Esophagus squamous epithelium (tissue), 5 donors: Measurements from ENCODE around the gene DBP. TPM values are rescaled to one million over a fixed set of nuclear protein-coding genes. Genes with fewer than 3 reads are reported as not detected.

Experiments
- DNase-seq: peaks from one replicate; lab custom pipeline; 2025; lab: John Stamatoyannopoulos, UW
- H3K27ac ChIP-seq, 4 donors: fragments of 200-600 bp; sonication (generic); one replicate each; pipeline ENCODE4 v1.5.1; 2016 to 2019; ENCODE audit warnings: mild to moderate bottlenecking in 1 of 4
- H3K27me3 ChIP-seq, 4 donors: fragments of 200-600 bp; sonication (generic); 1 replicate in 3 of 4; 2 replicates in 1 of 4; pipeline versions ENCODE4 v1.5.1 to v1.6.0; 2017 to 2021; ENCODE audit warnings: antibody characterized with exemption in 1 of 4
- H3K36me3 ChIP-seq, 3 donors: fragments of 200-600 bp; sonication (generic); one replicate each; pipeline ENCODE4 v1.5.1; 2016 to 2019
- H3K4me1 ChIP-seq, 3 donors: fragments of 200-600 bp; sonication (generic); one replicate each; pipeline ENCODE4 v1.5.1; 2017 to 2019
- H3K4me3 ChIP-seq, 4 donors: fragments of 200-600 bp; sonication (generic); 1 replicate in 3 of 4; 2 replicates in 1 of 4; pipeline ENCODE4 v1.5.1; 2016 to 2019; ENCODE audit warnings: mild to moderate bottlenecking in 2 of 4, moderate library complexity in 1 of 4
- H3K9me3 ChIP-seq, 3 donors: fragments of 200-600 bp; sonication (generic); one replicate each; pipeline ENCODE4 v1.5.1; 2016 to 2019
- CTCF ChIP-seq, 6 experiments: fragments of 450-650 bp in 4 of 6; fragments of 200-600 bp in 2 of 6; sonication (generic) in 2 of 6; IDR thresholded peaks; one replicate each; pipeline ENCODE4 v1.5.1; 2016 to 2019; ENCODE audit warnings: antibody characterized with exemption in 6 of 6, mild to moderate bottlenecking in 4 of 6, moderate library complexity in 4 of 6
- POLR2A ChIP-seq, 4 donors: fragments of 450-650 bp; IDR thresholded peaks; one replicate each; pipeline ENCODE4 v1.6.1; 2017; ENCODE audit warnings: antibody characterized with exemption in 4 of 4, mild to moderate bottlenecking in 4 of 4, moderate library complexity in 3 of 4
- WGBS, 2 donors: methylation state at CpG; one replicate each; pipeline ENCODE4 v1.1.5; 2018; 5-methylcytosine and 5-hydroxymethylcytosine counted together
- intact Hi-C: fragments of 100-400 bp; cut with DNase I; formaldehyde crosslinking; loops from one replicate; pipeline ENCODE4 v1.15.0; 2022
- total RNA-seq, 4 donors: library from RNA; depleted of rRNA; stranded (reverse); fragments of >200 nt; gene quantifications; one replicate each; pipeline ENCODE4 v1.1.0, GENCODE V29; 2016
- donor health status: DM: yes; HTN: yes; CAD: no.

Gene DBP
- total RNA-seq, 4 donors from 2014 or later = 4.2 to 16.2 (median 11.7) TPM

GRCh38 chr19:48596679-48597465, 40.3 kb downstream of the DBP start:
- DNase-seq = no peak
- 62 to 64% methylated on average over 17 to 28 of the region's 39 CpGs for WGBS, 2 donors
- Histone ChIP-seq H3K27ac (no peak overlapping the region), H3K4me1 (no peaks in the 10 kb centered on the region), H3K36me3 (peaks cover 0 to 92% (median 4%) of the 10 kb centered on the region in 3 donors), H3K27me3 (peaks cover 0 to 13% (median 0%) of the 10 kb centered on the region in 4 donors), H3K9me3 (no peaks in the 10 kb centered on the region), H3K4me3 (no peak overlapping the region)
- no peak for TF ChIP-seq CTCF (IDR thresholded peaks at IDR 0.05)
- TF ChIP-seq POLR2A (IDR thresholded peaks at IDR 0.05) = no peak
- intact Hi-C loops = no loop called here

GRCh38 chr19:48596237-48596636, 40.9 kb downstream of the DBP start:
- TF ChIP-seq POLR2A (IDR thresholded peaks at IDR 0.05) = no peak
- TF ChIP-seq CTCF (IDR thresholded peaks at IDR 0.05) = no peak

GRCh38 chr19:48595833-48596232, 41.3 kb downstream of the DBP start:
- no peaks in the 10 kb centered on the region for H3K9me3 ChIP-seq
- TF ChIP-seq POLR2A (IDR thresholded peaks at IDR 0.05) = no peak
- no peak for TF ChIP-seq CTCF (IDR thresholded peaks at IDR 0.05)
- no peak overlapping the region for H3K27ac ChIP-seq
- H3K36me3 ChIP-seq = peaks cover 0 to 97% (median 4%) of the 10 kb centered on the region in 3 donors
- DNase-seq = no peak
- H3K4me3 ChIP-seq = no peak overlapping the region
- 63 to 82% methylated on average over 1 to 6 of the region's 6 CpGs for WGBS, 2 donors
- H3K4me1 ChIP-seq = no peaks in the 10 kb centered on the region
- intact Hi-C loops = no loop called here
- H3K27me3 ChIP-seq = peaks cover 0 to 13% (median 0%) of the 10 kb centered on the region in 4 donors

More at GRCh38 chr19:48596237-48596636, 40.9 kb downstream of the DBP start:
- no peak overlapping the region for H3K4me3 ChIP-seq
- DNase-seq = no peak
- WGBS, 2 donors = 75% methylated on average over 2 of the region's 4 CpGs; no CpG with 5 or more reads in 1 of the 2 donors
- no peak overlapping the region for H3K27ac ChIP-seq
- H3K27me3 ChIP-seq = peaks cover 0 to 13% (median 0%) of the 10 kb centered on the region in 4 donors
- peaks cover 0 to 97% (median 4%) of the 10 kb centered on the region in 3 donors for H3K36me3 ChIP-seq
- intact Hi-C loops = no loop called here
- H3K4me1 ChIP-seq = no peaks in the 10 kb centered on the region
- no peaks in the 10 kb centered on the region for H3K9me3 ChIP-seq

- no peak for DNase-seq
- Histone ChIP-seq H3K9me3 (no peaks in the 10 kb centered on the region), H3K4me3 (no peak overlapping the region), H3K4me1 (no peaks in the 10 kb centered on the region), H3K27ac (no peak overlapping the region), H3K27me3 (peaks cover 0 to 13% (median 0%) of the 10 kb centered on the region in 4 donors), H3K36me3 (peaks cover 0 to 94% (median 4%) of the 10 kb centered on the region in 3 donors)
- WGBS, 2 donors = 91 to 93% methylated on average over 7 to 9 of the region's 9 CpGs
- no peak for TF ChIP-seq POLR2A (IDR thresholded peaks at IDR 0.05)
- TF ChIP-seq CTCF (IDR thresholded peaks at IDR 0.05) = no peak
- intact Hi-C loops = no loop called here
Observed at GRCh38 chr19:48595171-48595570, 42.0 kb downstream of the DBP start.

GRCh38 chr19:48591021-48591420, 46.2 kb downstream of the DBP start:
- Histone ChIP-seq H3K27ac (no peak overlapping the region), H3K9me3 (no peaks in the 10 kb centered on the region), H3K36me3 (peaks cover 0 to 61% (median 0%) of the 10 kb centered on the region in 3 donors), H3K27me3 (no peaks in the 10 kb centered on the region), H3K4me3 (no peak overlapping the region), H3K4me1 (peaks cover 0 to 22% (median 11%) of the 10 kb centered on the region in 3 donors)
- TF ChIP-seq CTCF (IDR thresholded peaks at IDR 0.05) (peak in 1 of 6 experiments; percentile 13), POLR2A (IDR thresholded peaks at IDR 0.05) (no peak)
- intact Hi-C loops = no loop called here
- no peak for DNase-seq
- 70 to 89% methylated on average over 3 of the region's 5 CpGs for WGBS, 2 donors
